Spleen (tissue), 7 donors: ENCODE measurements around the gene PXDN.

ENCODE experiments used
- CTCF ChIP-seq, 11 experiments: fragments of 200-600 bp in 7 of 11; fragments of 450-650 bp in 4 of 11; sonication (generic) in 4 of 11; IDR thresholded peaks in 8 of 11; conservative IDR thresholded peaks in 3 of 11; 1 replicate in 7 of 11; 2 replicates in 4 of 11; pipeline versions ENCODE4 v1.4.0 to v1.8.0; 2016 to 2021; ENCODE audit warnings: antibody characterized with exemption in 11 of 11, inconsistent platforms in 4 of 11, mild to moderate bottlenecking in 1 of 11
- POLR2AphosphoS5 ChIP-seq, 3 donors: sonication (generic); formaldehyde crosslinking; IDR thresholded peaks; one replicate each; pipeline ENCODE4 v1.5.1; 2017; ENCODE audit warnings: antibody characterized with exemption in 3 of 3
- donor health status: DM: no; HTN: no; CAD: no; lungs with moderate emphysema.
- donor health status: DM: no; HTN: no; CAD: no.
- donor health status: DM: no; HTN: no; CAD: no.

- TF ChIP-seq CTCF (IDR thresholded peaks at IDR 0.05 in 8 of 11, conservative IDR thresholded peaks at IDR 0.05 in 3 of 11) (no peak), POLR2AphosphoS5 (IDR thresholded peaks at IDR 0.05) (no peak)
Observed at GRCh38 chr2:1789610-1790009, 45.3 kb upstream of the PXDN start.
